GM12892 (cell line): ENCODE data around the gene KRT76.

Experiments
- POLR2A ChIP-seq: IDR thresholded peaks from 2 replicates; pipeline ENCODE4 v1.6.1; 2011; ENCODE audit warnings: low read depth, low read length, control low read depth
- POLR2AphosphoS5 ChIP-seq: IDR thresholded peaks from 2 replicates; pipeline ENCODE4 v1.6.1; 2011; ENCODE audit warnings: low read depth, low read length, control low read depth
- TAF1 ChIP-seq: IDR thresholded peaks from 2 replicates; pipeline ENCODE4 v1.6.1; 2011; ENCODE audit warnings: low read depth, mild to moderate bottlenecking, control low read depth, low read length, borderline replicate concordance

DNA sequence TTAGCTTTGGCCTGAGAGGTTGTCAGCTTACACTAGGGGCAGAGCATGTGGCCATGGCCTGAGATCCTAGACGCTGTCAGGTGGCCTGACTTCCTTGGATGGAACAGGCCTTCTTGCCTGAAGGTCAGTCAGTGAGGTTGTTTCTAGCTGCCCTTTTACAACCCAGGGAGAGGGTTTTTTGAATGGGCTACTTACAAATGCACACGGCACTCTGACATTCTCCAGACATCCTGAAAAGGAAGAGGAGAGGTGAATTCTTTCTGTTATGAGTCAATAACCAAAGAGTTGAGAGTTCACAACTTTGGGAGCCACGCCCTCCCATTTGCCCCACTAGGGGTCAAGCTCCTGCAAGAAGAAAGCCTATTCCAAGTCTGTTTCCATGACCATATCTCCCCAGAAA is 7.8 kb downstream of the KRT76 start:
- TF ChIP-seq POLR2AphosphoS5 (no peak), POLR2A (no peak), TAF1 (no peak)
